Measurements from ENCODE around the gene NFYB. TPM values are rescaled to one million over a fixed set of nuclear protein-coding genes. Genes with fewer than 3 reads are reported as not detected.

NFYB gene
- total and polyA plus RNA-seq, 3 donors from 2014 or later: 33.8 to 53.1 (median 36.1) TPM

GRCh38 chr12:104073699-104074098, 64.3 kb downstream of the NFYB start:
- Histone ChIP-seq H3K36me3 (ENCODE audit: low read depth, missing control alignments) (no peaks in the 10 kb centered on the region), H3K4me1 (no peaks in the 10 kb centered on the region), H3K4me3 (no peak overlapping the region), H3K9me3 (no peaks in the 10 kb centered on the region), H3K27ac (no peak overlapping the region), H3K27me3 (no peaks in the 10 kb centered on the region)
- 80 to 96% methylated on average over 1 of the region's 1 CpG for WGBS, 2 donors
- intact Hi-C loops (cut with DNase I; ENCODE audit: low total_unique reads): no loop called here
- DNase-seq: no peak
- no peak for TF ChIP-seq POLR2A (IDR thresholded peaks at IDR 0.05)
- TF ChIP-seq, protein P1, sequence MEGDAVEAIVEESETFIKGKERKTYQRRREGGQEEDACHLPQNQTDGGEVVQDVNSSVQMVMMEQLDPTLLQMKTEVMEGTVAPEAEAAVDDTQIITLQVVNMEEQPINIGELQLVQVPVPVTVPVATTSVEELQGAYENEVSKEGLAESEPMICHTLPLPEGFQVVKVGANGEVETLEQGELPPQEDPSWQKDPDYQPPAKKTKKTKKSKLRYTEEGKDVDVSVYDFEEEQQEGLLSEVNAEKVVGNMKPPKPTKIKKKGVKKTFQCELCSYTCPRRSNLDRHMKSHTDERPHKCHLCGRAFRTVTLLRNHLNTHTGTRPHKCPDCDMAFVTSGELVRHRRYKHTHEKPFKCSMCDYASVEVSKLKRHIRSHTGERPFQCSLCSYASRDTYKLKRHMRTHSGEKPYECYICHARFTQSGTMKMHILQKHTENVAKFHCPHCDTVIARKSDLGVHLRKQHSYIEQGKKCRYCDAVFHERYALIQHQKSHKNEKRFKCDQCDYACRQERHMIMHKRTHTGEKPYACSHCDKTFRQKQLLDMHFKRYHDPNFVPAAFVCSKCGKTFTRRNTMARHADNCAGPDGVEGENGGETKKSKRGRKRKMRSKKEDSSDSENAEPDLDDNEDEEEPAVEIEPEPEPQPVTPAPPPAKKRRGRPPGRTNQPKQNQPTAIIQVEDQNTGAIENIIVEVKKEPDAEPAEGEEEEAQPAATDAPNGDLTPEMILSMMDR (IDR thresholded peaks at IDR 0.05): no peak

GRCh38 chr12:104072099-104072498, 65.9 kb downstream of the NFYB start:
- no peak for TF ChIP-seq POLR2A (IDR thresholded peaks at IDR 0.05)
- TF ChIP-seq, protein P1 (IDR thresholded peaks at IDR 0.05): no peak
- Histone ChIP-seq H3K27ac (no peak overlapping the region), H3K27me3 (no peaks in the 10 kb centered on the region), H3K4me3 (no peak overlapping the region), H3K4me1 (no peaks in the 10 kb centered on the region), H3K36me3 (ENCODE audit: low read depth, missing control alignments) (no peaks in the 10 kb centered on the region), H3K9me3 (no peaks in the 10 kb centered on the region)
- DNase-seq: no peak
- intact Hi-C loops (cut with DNase I; ENCODE audit: low total_unique reads): no loop called here
- WGBS, 2 donors: 84 to 95% methylated on average over 2 of the region's 2 CpGs

Small RNAs within 50 kb of the gene (small RNA-seq; reads per million reads assigned to genes)
- gene RNA5SP370: 0 reads per million in 2 donors

Other genes starting within 250 kb of the NFYB start
- 100 to 1,000 TPM; 257 to 259 TPM for gene HSP90B1, start 207.8 kb downstream of the NFYB start, total RNA-seq
- gene HSP90B1, start 207.8 kb downstream of the NFYB start, polyA plus RNA-seq (ENCODE audit: insufficient read depth, low read depth, low replicate concordance): 265 TPM
- 10 to 100 TPM; 16.0 to 16.5 TPM for gene TDG, start 172.3 kb downstream of the NFYB start, total RNA-seq
- 11.3 TPM for gene TDG, start 172.3 kb downstream of the NFYB start, polyA plus RNA-seq (ENCODE audit: insufficient read depth, low read depth, low replicate concordance)
- gene GLT8D2, start 88.0 kb downstream of the NFYB start, total RNA-seq: 1 to 10 TPM; 5.7 to 8.1 TPM
- gene GLT8D2, start 88.0 kb downstream of the NFYB start, polyA plus RNA-seq (ENCODE audit: insufficient read depth, low read depth, low replicate concordance): 17.3 TPM
- gene HCFC2, start 73.7 kb downstream of the NFYB start, total RNA-seq: 10 to 100 TPM; 36.2 to 57.9 TPM
- gene HCFC2, start 73.7 kb downstream of the NFYB start, polyA plus RNA-seq (ENCODE audit: insufficient read depth, low read depth, low replicate concordance): 95.2 TPM
- 100 to 1,000 TPM in 1 of 2 donors, 10 to 100 TPM in 1; 96.2 to 110 TPM for gene TXNRD1, start 77.6 kb upstream of the NFYB start, total RNA-seq
- 67.8 TPM for gene TXNRD1, start 77.6 kb upstream of the NFYB start, polyA plus RNA-seq (ENCODE audit: insufficient read depth, low read depth, low replicate concordance)
- 10 to 100 TPM; 59.3 to 63.0 TPM for gene EID3, start 165.5 kb upstream of the NFYB start, total RNA-seq
- 139 TPM for gene EID3, start 165.5 kb upstream of the NFYB start, polyA plus RNA-seq (ENCODE audit: insufficient read depth, low read depth, low replicate concordance)